ENCODE data around the gene UBE3A. TPM values are rescaled to one million over a fixed set of nuclear protein-coding genes. Genes with fewer than 3 reads are reported as not detected.

Gene UBE3A
- polyA plus RNA-seq, 1 of the 3 experiments (the other 2 are of a cell fraction) = 9.7 TPM

DNA sequence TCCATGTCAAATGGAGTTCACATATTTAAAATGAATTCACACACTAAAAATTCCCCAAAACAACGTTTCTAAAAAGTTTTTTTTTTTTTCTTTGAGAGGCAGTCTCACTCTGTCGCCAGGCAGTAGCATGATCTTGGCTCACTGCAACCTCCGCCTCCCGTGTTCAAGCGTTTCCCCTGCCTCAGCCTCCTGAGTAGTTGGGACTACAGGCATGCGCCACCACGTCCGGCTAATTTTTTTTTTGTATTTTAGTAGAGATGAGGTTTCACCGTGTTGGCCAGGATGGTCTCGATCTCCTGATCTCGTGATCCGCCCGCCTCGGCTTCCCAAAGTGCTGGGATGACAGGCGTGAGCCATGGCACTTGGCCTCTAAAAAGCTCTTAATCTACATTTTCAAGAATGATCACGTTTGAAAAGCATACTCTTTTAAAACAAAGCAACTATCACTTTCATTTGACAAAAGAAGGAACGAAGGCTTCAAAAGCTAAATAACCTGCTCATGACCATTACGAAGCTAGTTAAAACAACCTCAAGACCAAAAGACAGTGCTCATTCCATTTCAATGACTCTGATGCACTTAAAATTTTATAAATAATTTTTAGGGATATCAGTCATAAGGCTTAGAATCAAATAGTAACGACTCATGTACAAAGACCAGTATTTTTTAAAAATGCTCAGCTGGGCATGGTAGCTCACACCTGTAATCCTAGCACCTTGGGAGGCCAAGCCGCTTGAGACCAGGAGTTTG lies 5.5 kb downstream of the UBE3A start:
- Histone ChIP-seq H3K9me3 (no peaks in the 10 kb centered on the region), H3K9ac (no peak overlapping the region), H3F3A (replicated peaks; ENCODE audit: insufficient read depth) (no peaks in the 10 kb centered on the region), H4K20me1 (ENCODE audit: insufficient read depth) (peaks cover 95% of the 10 kb centered on the region), H3K4me2 (peak overlapping the region; percentile 38; the same call in 1 of the 2 replicates), H3K27ac (ENCODE audit: low read depth in 2 of 2, low read length in 1 of 2) (no peak overlapping the region), H3K4me3 (ENCODE audit: low read depth in 2 of 2, low read length in 1 of 2) (no peak overlapping the region), H3K27me3 (ENCODE audit: insufficient read depth) (no peaks in the 10 kb centered on the region), H3K36me3 (replicated peaks in 1 of 2; ENCODE audit: control insufficient read depth in 1 of 2, insufficient read depth in 2 of 2, low read length in 1 of 2) (peaks cover 2 to 11% of the 10 kb centered on the region in 2 experiments), H3K79me2 (ENCODE audit: insufficient read depth) (peaks cover 97% of the 10 kb centered on the region), H2AFZ (ENCODE audit: low read depth) (no peak overlapping the region), H3K9me2 (no peaks in the 10 kb centered on the region), H3K4me1 (ENCODE audit: control insufficient read depth in 1 of 2, insufficient read depth in 2 of 2, low read depth in 1 of 2, low read length in 1 of 2) (peaks cover 10 to 16% of the 10 kb centered on the region in 2 experiments; a peak in 2 of 4 replicates)
- DNase-seq = no peak
- ChIA-PET CTCF (no interaction called here), POLR2A (no interaction called here)
- TF ChIP-seq RAD21 (IDR thresholded peaks at IDR 0.05; ENCODE audit: low read length) = no peak
- WGBS (ENCODE audit: low lambda C conversion rate) = 87% methylated on average over 20 of the region's 20 CpGs

DNA sequence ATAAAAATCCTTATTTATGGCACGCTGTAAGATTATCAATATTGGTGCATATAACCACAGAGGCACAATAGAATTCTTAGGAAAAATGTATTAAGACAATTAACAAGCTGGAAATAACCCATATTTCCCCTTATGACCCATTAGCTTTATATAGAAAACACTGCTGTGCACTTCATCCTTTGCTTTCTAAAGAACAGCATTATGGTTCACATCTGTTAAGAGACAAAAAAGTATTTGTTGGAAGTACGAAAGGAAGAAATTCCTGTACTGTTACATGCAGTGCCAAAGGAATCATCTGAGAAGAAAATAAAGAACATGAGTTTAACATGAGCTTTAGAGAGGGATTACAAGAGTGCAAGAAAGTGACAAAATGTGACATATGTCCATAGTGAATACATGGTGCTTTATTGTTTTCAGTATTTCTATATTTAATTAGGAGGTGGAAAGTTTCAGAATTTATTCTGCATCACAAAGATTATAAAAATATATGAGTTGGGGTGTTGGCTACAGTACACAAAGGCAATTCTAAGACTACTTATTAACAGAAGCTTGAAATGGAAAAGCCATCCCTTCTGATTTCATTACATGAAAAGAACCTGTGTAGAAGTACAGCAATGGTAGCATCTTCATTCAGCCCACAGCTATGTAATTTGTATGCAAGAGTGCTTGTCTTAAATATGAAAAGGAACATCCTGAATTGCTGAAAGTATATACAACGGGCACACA lies 6.8 kb downstream of the UBE3A start:
- no peaks in the 10 kb centered on the region for H3K9me2 ChIP-seq
- no peak for TF ChIP-seq USF1 (IDR thresholded peaks at IDR 0.05; ENCODE audit: borderline replicate concordance, low read depth)
- DNase-seq = no peak
- H3K36me3 ChIP-seq (replicated peaks in 1 of 2; ENCODE audit: control insufficient read depth in 1 of 2, insufficient read depth in 2 of 2, low read length in 1 of 2) = peaks cover 2 to 11% of the 10 kb centered on the region in 2 experiments
- H3K4me2 ChIP-seq = no peak overlapping the region
- H4K20me1 ChIP-seq (ENCODE audit: insufficient read depth) = peaks cover 96% of the 10 kb centered on the region
- no peaks in the 10 kb centered on the region for H3F3A ChIP-seq (replicated peaks; ENCODE audit: insufficient read depth)
- no peaks in the 10 kb centered on the region for H3K27me3 ChIP-seq (ENCODE audit: insufficient read depth)
- no peak overlapping the region for H3K9ac ChIP-seq
- WGBS (ENCODE audit: low lambda C conversion rate) = 94% methylated on average over 3 of the region's 3 CpGs
- peaks cover 97% of the 10 kb centered on the region for H3K79me2 ChIP-seq (ENCODE audit: insufficient read depth)
- no peaks in the 10 kb centered on the region for H3K9me3 ChIP-seq
- ChIA-PET POLR2A (no interaction called here), CTCF (no interaction called here)
- H2AFZ ChIP-seq (ENCODE audit: low read depth) = no peak overlapping the region
- H3K27ac ChIP-seq (ENCODE audit: low read depth in 2 of 2, low read length in 1 of 2) = no peak overlapping the region
- H3K4me3 ChIP-seq (ENCODE audit: low read depth in 2 of 2, low read length in 1 of 2) = no peak overlapping the region
- peaks cover 6 to 16% of the 10 kb centered on the region in 2 experiments; a peak in 3 of 4 replicates for H3K4me1 ChIP-seq (ENCODE audit: control insufficient read depth in 1 of 2, insufficient read depth in 2 of 2, low read depth in 1 of 2, low read length in 1 of 2)

- no peak overlapping the region for H2AFZ ChIP-seq (ENCODE audit: low read depth)
- no peak overlapping the region for H3K9ac ChIP-seq
- H4K20me1 ChIP-seq (ENCODE audit: insufficient read depth) = peaks cover 91% of the 10 kb centered on the region
- peaks cover 0 to 16% of the 10 kb centered on the region in 2 experiments for H3K36me3 ChIP-seq (replicated peaks in 1 of 2; ENCODE audit: control insufficient read depth in 1 of 2, insufficient read depth in 2 of 2, low read length in 1 of 2)
- DNase-seq = no peak
- no peak overlapping the region for H3K4me3 ChIP-seq (ENCODE audit: low read depth in 2 of 2, low read length in 1 of 2)
- WGBS (ENCODE audit: low lambda C conversion rate) = 87% methylated on average over 2 of the region's 2 CpGs
- H3K9me3 ChIP-seq = no peaks in the 10 kb centered on the region
- ChIA-PET POLR2A (no interaction called here), CTCF (no interaction called here)
- peaks cover 97% of the 10 kb centered on the region for H3K79me2 ChIP-seq (ENCODE audit: insufficient read depth)
- H3K27me3 ChIP-seq (ENCODE audit: insufficient read depth) = no peaks in the 10 kb centered on the region
- peaks cover 0 to 4% of the 10 kb centered on the region in 2 experiments; a peak in 2 of 4 replicates for H3K4me1 ChIP-seq (ENCODE audit: control insufficient read depth in 1 of 2, insufficient read depth in 2 of 2, low read depth in 1 of 2, low read length in 1 of 2)
- no peak overlapping the region for H3K4me2 ChIP-seq
- no peak for TF ChIP-seq TCF12 (IDR thresholded peaks at IDR 0.05)
- no peak for TF ChIP-seq TEAD4 (IDR thresholded peaks at IDR 0.05; ENCODE audit: borderline replicate concordance, insufficient read depth)
- no peak for TF ChIP-seq USF1 (IDR thresholded peaks at IDR 0.05; ENCODE audit: borderline replicate concordance, low read depth)
- TF ChIP-seq, protein P1, sequence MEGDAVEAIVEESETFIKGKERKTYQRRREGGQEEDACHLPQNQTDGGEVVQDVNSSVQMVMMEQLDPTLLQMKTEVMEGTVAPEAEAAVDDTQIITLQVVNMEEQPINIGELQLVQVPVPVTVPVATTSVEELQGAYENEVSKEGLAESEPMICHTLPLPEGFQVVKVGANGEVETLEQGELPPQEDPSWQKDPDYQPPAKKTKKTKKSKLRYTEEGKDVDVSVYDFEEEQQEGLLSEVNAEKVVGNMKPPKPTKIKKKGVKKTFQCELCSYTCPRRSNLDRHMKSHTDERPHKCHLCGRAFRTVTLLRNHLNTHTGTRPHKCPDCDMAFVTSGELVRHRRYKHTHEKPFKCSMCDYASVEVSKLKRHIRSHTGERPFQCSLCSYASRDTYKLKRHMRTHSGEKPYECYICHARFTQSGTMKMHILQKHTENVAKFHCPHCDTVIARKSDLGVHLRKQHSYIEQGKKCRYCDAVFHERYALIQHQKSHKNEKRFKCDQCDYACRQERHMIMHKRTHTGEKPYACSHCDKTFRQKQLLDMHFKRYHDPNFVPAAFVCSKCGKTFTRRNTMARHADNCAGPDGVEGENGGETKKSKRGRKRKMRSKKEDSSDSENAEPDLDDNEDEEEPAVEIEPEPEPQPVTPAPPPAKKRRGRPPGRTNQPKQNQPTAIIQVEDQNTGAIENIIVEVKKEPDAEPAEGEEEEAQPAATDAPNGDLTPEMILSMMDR (IDR thresholded peaks at IDR 0.05) = no peak
- no peak for TF ChIP-seq JUND (IDR thresholded peaks at IDR 0.05)
- TF ChIP-seq FOSL2 (IDR thresholded peaks at IDR 0.05; ENCODE audit: borderline replicate concordance, low read depth) = no peak
- no peaks in the 10 kb centered on the region for H3K9me2 ChIP-seq
- H3K27ac ChIP-seq (ENCODE audit: low read depth in 2 of 2, low read length in 1 of 2) = no peak overlapping the region
- H3F3A ChIP-seq (replicated peaks; ENCODE audit: insufficient read depth) = no peaks in the 10 kb centered on the region
These were observed 11.0 kb downstream of the UBE3A start for GRCh38 chr15:25427861-25428260.

All from SK-N-SH (cell line).